H9 (cell line): ENCODE results near the gene SSBP3. TPM values are rescaled to one million over a fixed set of nuclear protein-coding genes. Genes with fewer than 3 reads are reported as not detected.
"Not testable (repeated sequence)": the region's sequence is repeated elsewhere in the genome, so short reads cannot be mapped to it uniquely, and the experiment has no call there.

Experiments used
- DNase-seq: peaks from one replicate; pipeline ENCODE4 v3.0.0-alpha.2; 2017
- H2AFZ ChIP-seq: one replicate; pipeline ENCODE4 v1.6.1; 2013; ENCODE audit warnings: mild to moderate bottlenecking, low read length, control low read depth, moderate library complexity
- H2AK5ac ChIP-seq: 2 replicates; pipeline ENCODE4 v1.6.1; 2013; ENCODE audit warnings: low read length, control low read depth, mixed read lengths; ENCODE audit not compliant: insufficient read length
- H2BK120ac ChIP-seq: one replicate; pipeline ENCODE4 v1.6.1; 2013; ENCODE audit warnings: low read depth, mild to moderate bottlenecking, low read length, control low read depth, inconsistent platforms; ENCODE audit not compliant: poor library complexity, severe bottlenecking
- H2BK12ac ChIP-seq: 2 replicates; pipeline ENCODE4 v1.6.1; 2013; ENCODE audit warnings: low read length, control low read depth, mixed read lengths, low read depth; ENCODE audit not compliant: insufficient read length
- H2BK15ac ChIP-seq: 2 replicates; pipeline ENCODE4 v1.6.1; 2013; ENCODE audit warnings: low read depth, low read length, control low read depth
- H2BK20ac ChIP-seq: one replicate; pipeline ENCODE4 v1.6.1; 2013; ENCODE audit warnings: low read depth, mild to moderate bottlenecking, low read length, control low read depth, inconsistent platforms; ENCODE audit not compliant: poor library complexity, severe bottlenecking
- H2BK5ac ChIP-seq: 2 replicates; pipeline ENCODE4 v1.6.1; 2013; ENCODE audit warnings: low read length, control low read depth, mixed read lengths; ENCODE audit not compliant: insufficient read length
- H3K14ac ChIP-seq: 2 replicates; pipeline ENCODE4 v1.6.1; 2013; ENCODE audit warnings: low read length, control low read depth; ENCODE audit not compliant: insufficient read depth
- H3K18ac ChIP-seq: 2 replicates; pipeline ENCODE4 v1.6.1; 2013; ENCODE audit warnings: low read depth, mild to moderate bottlenecking, mixed read lengths, low read length, control low read depth; ENCODE audit not compliant: insufficient read length
- H3K23ac ChIP-seq: 2 replicates; pipeline ENCODE4 v1.6.1; 2013; ENCODE audit warnings: low read length, control low read depth, mixed read lengths, low read depth; ENCODE audit not compliant: insufficient read length
- H3K23me2 ChIP-seq: 2 replicates; pipeline ENCODE4 v1.6.1; 2013; ENCODE audit warnings: low read depth, mild to moderate bottlenecking, mixed read lengths, low read length, control low read depth; ENCODE audit not compliant: insufficient read length, poor library complexity, severe bottlenecking
- H3K27ac ChIP-seq: 2 replicates; pipeline ENCODE4 v1.5.1; 2013; ENCODE audit warnings: low read length, control low read depth, mixed read lengths, low read depth; ENCODE audit not compliant: insufficient read length
- H3K27me3 ChIP-seq: 2 replicates; pipeline ENCODE4 v1.6.1; 2013; ENCODE audit warnings: low read length, control low read depth, inconsistent platforms; ENCODE audit not compliant: insufficient read depth
- H3K4ac ChIP-seq: 2 replicates; pipeline ENCODE4 v1.6.1; 2013; ENCODE audit warnings: low read depth, mild to moderate bottlenecking, control low read depth, inconsistent platforms, low read length, moderate library complexity
- H3K4me1 ChIP-seq: 2 replicates; pipeline ENCODE4 v1.6.1; 2013; ENCODE audit warnings: low read length, control low read depth, inconsistent platforms; ENCODE audit not compliant: insufficient read depth
- H3K4me2 ChIP-seq: 2 replicates; pipeline ENCODE4 v1.6.1; 2013; ENCODE audit warnings: low read length, control low read depth, mixed read lengths; ENCODE audit not compliant: insufficient read length, insufficient read depth
- H3K56ac ChIP-seq: 2 replicates; pipeline ENCODE4 v1.6.1; 2013; ENCODE audit warnings: low read depth, mild to moderate bottlenecking, mixed read lengths, low read length, control low read depth; ENCODE audit not compliant: insufficient read length
- H3K79me1 ChIP-seq: 2 replicates; pipeline ENCODE4 v1.6.1; 2013; ENCODE audit warnings: low read depth, mild to moderate bottlenecking, moderate library complexity, low read length, control low read depth, inconsistent platforms; ENCODE audit not compliant: insufficient read depth, poor library complexity, severe bottlenecking
- H3K79me2 ChIP-seq: 2 replicates; pipeline ENCODE4 v1.6.1; 2013; ENCODE audit warnings: low read length, control low read depth, inconsistent platforms; ENCODE audit not compliant: insufficient read depth
- H3K9ac ChIP-seq: 2 replicates; pipeline ENCODE4 v1.6.1; 2013; ENCODE audit warnings: low read length, control low read depth, mixed read lengths; ENCODE audit not compliant: insufficient read length; ENCODE audit errors: extremely low read depth
- H3K9me3 ChIP-seq: one replicate; pipeline ENCODE4 v1.6.1; 2013; ENCODE audit warnings: low read depth, low read length, inconsistent platforms; ENCODE audit not compliant: control insufficient read depth
- H3T11ph ChIP-seq: one replicate; pipeline ENCODE4 v1.6.1; 2013; ENCODE audit warnings: mild to moderate bottlenecking, low read length, control low read depth, inconsistent platforms
- H4K20me1 ChIP-seq: one replicate; pipeline ENCODE4 v1.6.1; 2013; ENCODE audit not compliant: control insufficient read depth, insufficient read length, insufficient read depth
- H4K5ac ChIP-seq: 2 replicates; pipeline ENCODE4 v1.6.1; 2013; ENCODE audit warnings: low read depth, mild to moderate bottlenecking, mixed read lengths, low read length, control low read depth; ENCODE audit not compliant: insufficient read length
- H4K8ac ChIP-seq: replicated peaks from 2 replicates; pipeline ENCODE4 v1.6.1; 2013; ENCODE audit warnings: low read length, control low read depth, mixed read lengths, low read depth; ENCODE audit not compliant: insufficient read length
- H4K91ac ChIP-seq: 2 replicates; pipeline ENCODE4 v1.6.1; 2013; ENCODE audit warnings: low read depth, mild to moderate bottlenecking, moderate library complexity, mixed read lengths, low read length, control low read depth; ENCODE audit not compliant: insufficient read length
- H3K27ac Mint-ChIP-seq, 3 experiments: 2 replicates in 2 of 3; 3 replicates in 1 of 3; pipeline ENCODE4 v1.8.0; 2020 to 2021; ENCODE audit warnings: mixed read lengths in 3 of 3, mild to moderate bottlenecking in 1 of 3, moderate library complexity in 1 of 3
- H3K27me3 Mint-ChIP-seq: 2 replicates; pipeline ENCODE4 v1.8.0; 2021; ENCODE audit warnings: low read depth, mild to moderate bottlenecking, moderate library complexity, mixed read lengths
- H3K36me3 Mint-ChIP-seq, 3 experiments: 2 replicates in 2 of 3; 3 replicates in 1 of 3; pipeline ENCODE4 v1.8.0; 2020 to 2021; ENCODE audit warnings: low read depth in 3 of 3, mixed read lengths in 3 of 3; ENCODE audit not compliant: insufficient read depth in 1 of 3
- H3K4me1 Mint-ChIP-seq, 2 experiments: 2 replicates each; pipeline ENCODE4 v1.8.0; 2020; ENCODE audit warnings: mixed read lengths in 2 of 2
- H3K4me3 Mint-ChIP-seq, 2 experiments: 2 replicates in 1 of 2; 3 replicates in 1 of 2; pipeline ENCODE4 v1.8.0; 2020 to 2021; ENCODE audit warnings: mild to moderate bottlenecking in 2 of 2, mixed read lengths in 2 of 2, moderate library complexity in 1 of 2
- H3K9me3 Mint-ChIP-seq, 2 experiments: 2 replicates in 1 of 2; 3 replicates in 1 of 2; pipeline ENCODE4 v1.8.0; 2020; ENCODE audit warnings: mild to moderate bottlenecking in 2 of 2, mixed read lengths in 2 of 2, moderate library complexity in 1 of 2
- WGBS: extraction: QIAGEN DNeasy Blood & Tissue Kit; methylation state at CpG from one replicate; pipeline ENCODE4 v1.1.7; 2013; ENCODE audit warnings: missing lambda C conversion rate, low lambda C conversion rate, mixed read lengths; ENCODE audit not compliant: insufficient read length; ENCODE audit errors: extremely low coverage; 5-methylcytosine and 5-hydroxymethylcytosine counted together
- total RNA-seq: library from RNA; stranded (reverse); gene quantifications from 2 replicates; pipeline ENCODE4 v1.2.1, GENCODE V29; 2021
- TF ChIP-seq, protein P1 (sequence below): fragments of 200-600 bp; sonication (generic); conservative IDR thresholded peaks from 3 replicates; pipeline ENCODE4 v1.8.0; 2021; ENCODE audit warnings: antibody characterized with exemption, mild to moderate bottlenecking

Gene SSBP3
- total RNA-seq, 1 experiment from 2014 or later = 126 TPM

DNA sequence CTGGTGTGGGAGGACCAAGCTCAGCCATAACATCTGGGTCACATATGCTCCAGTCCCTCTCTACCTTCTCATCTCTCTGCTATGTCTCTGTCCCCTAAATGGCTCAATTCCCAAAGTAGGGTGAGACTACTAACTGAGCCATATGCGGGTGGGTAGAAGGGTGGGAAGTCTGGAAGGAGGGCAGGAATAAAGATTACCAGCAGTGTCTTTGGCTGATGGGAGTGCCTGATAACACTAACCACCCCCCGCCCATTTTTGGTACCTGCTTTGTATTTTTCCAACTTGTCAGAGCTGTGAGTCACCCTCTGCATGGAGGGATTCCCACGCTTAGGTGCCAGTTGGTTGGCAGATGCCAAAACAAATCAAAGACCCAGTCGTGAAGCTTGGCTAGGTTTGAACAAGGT is 14.9 kb upstream of the SSBP3 start:
- Histone ChIP-seq H3K23ac (no peak overlapping the region), H4K5ac (no peak overlapping the region), H2BK5ac (no peak overlapping the region), H4K91ac (no peak overlapping the region), H3K23me2 (no peaks in the 10 kb centered on the region), H3K4me2 (no peak overlapping the region), H3K4me1 (no peaks in the 10 kb centered on the region), H3K79me1 (no peaks in the 10 kb centered on the region), H3K9me3 (no peaks in the 10 kb centered on the region), H3K27me3 (no peaks in the 10 kb centered on the region), H4K8ac (no peak overlapping the region), H3T11ph (no peak overlapping the region), H3K4ac (no peak overlapping the region), H3K18ac (no peak overlapping the region), H2AK5ac (no peak overlapping the region), H2BK15ac (no peak overlapping the region), H2BK120ac (no peak overlapping the region), H2AFZ (no peak overlapping the region), H2BK20ac (no peak overlapping the region), H4K20me1 (peaks cover 2% of the 10 kb centered on the region), H3K9ac (no peak overlapping the region), H3K27ac (no peak overlapping the region), H3K56ac (no peak overlapping the region), H3K14ac (no peak overlapping the region), H3K79me2 (no peaks in the 10 kb centered on the region), H2BK12ac (no peak overlapping the region)
- DNase-seq = no peak
- no CpG with 5 or more reads among the region's 4 CpGs for WGBS
- Mint-ChIP-seq H3K9me3 (no peaks in the 10 kb centered on the region), H3K27me3 (peaks cover 15% of the 10 kb centered on the region), H3K27ac (no peak overlapping the region), H3K4me3 (no peak overlapping the region), H3K4me1 (0 out of 4 replicates have a peak, but pooled peaks cover 0 to 6% of the 10 kb centered on the region in 2 experiments), H3K36me3 (no peaks in the 10 kb centered on the region)
- TF ChIP-seq, protein P1, sequence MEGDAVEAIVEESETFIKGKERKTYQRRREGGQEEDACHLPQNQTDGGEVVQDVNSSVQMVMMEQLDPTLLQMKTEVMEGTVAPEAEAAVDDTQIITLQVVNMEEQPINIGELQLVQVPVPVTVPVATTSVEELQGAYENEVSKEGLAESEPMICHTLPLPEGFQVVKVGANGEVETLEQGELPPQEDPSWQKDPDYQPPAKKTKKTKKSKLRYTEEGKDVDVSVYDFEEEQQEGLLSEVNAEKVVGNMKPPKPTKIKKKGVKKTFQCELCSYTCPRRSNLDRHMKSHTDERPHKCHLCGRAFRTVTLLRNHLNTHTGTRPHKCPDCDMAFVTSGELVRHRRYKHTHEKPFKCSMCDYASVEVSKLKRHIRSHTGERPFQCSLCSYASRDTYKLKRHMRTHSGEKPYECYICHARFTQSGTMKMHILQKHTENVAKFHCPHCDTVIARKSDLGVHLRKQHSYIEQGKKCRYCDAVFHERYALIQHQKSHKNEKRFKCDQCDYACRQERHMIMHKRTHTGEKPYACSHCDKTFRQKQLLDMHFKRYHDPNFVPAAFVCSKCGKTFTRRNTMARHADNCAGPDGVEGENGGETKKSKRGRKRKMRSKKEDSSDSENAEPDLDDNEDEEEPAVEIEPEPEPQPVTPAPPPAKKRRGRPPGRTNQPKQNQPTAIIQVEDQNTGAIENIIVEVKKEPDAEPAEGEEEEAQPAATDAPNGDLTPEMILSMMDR = no peak

DNA sequence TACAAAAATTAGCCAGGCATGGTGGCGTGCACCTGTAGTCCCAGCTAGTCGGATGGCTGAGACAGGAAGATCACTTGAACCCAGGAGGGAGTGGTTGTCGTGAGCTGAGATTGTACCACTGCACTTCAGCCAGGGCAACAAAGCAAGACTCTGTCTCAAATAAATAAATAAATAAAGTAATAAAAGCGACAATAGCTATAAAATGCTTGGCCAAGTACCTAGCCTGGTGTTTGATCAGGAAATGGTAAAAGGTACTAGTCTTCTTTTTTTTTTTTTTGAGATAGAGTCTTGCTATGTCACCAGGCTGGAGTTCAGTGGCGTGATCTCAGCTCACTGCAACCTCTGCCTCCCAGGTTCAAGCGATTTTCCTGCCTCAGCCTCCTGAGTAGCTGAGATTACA is 12.4 kb upstream of the SSBP3 start:
- not testable (repeated sequence) for H2AK5ac ChIP-seq, H4K20me1 ChIP-seq, H2BK12ac ChIP-seq, H3K79me1 ChIP-seq, H2AFZ ChIP-seq, H3K27ac ChIP-seq, H2BK5ac ChIP-seq, H3K9me3 ChIP-seq, H3K4me3 Mint-ChIP-seq, H3K56ac ChIP-seq, H2BK120ac ChIP-seq, H4K5ac ChIP-seq, H2BK20ac ChIP-seq, H3K9ac ChIP-seq, H4K8ac ChIP-seq, H3K23me2 ChIP-seq, H3K27ac Mint-ChIP-seq, H3K36me3 Mint-ChIP-seq, DNase-seq, H3K9me3 Mint-ChIP-seq, H3T11ph ChIP-seq, H3K4ac ChIP-seq, H3K4me1 ChIP-seq, H3K14ac ChIP-seq, H4K91ac ChIP-seq, H3K79me2 ChIP-seq, H3K18ac ChIP-seq, H3K27me3 ChIP-seq, H2BK15ac ChIP-seq, H3K23ac ChIP-seq, H3K4me2 ChIP-seq
- WGBS = no CpG with 5 or more reads among the region's 6 CpGs
- Mint-ChIP-seq H3K27me3 (peaks cover 30% of the 10 kb centered on the region), H3K4me1 (peaks cover 5 to 13% of the 10 kb centered on the region in 2 experiments; a peak in 3 of 4 replicates)
